SK-N-DZ (cell line): ENCODE measurements around the gene PRKCE.

Experiments used
- DNase-seq: peaks from one replicate; pipeline ENCODE4 v3.0.0-alpha.2; 2015; ENCODE audit warnings: low spot score

The PRKCE gene

GRCh38 chr2:45723857-45724256 lies 72.4 kb downstream of the PRKCE start:
- no peak for DNase-seq

DNA sequence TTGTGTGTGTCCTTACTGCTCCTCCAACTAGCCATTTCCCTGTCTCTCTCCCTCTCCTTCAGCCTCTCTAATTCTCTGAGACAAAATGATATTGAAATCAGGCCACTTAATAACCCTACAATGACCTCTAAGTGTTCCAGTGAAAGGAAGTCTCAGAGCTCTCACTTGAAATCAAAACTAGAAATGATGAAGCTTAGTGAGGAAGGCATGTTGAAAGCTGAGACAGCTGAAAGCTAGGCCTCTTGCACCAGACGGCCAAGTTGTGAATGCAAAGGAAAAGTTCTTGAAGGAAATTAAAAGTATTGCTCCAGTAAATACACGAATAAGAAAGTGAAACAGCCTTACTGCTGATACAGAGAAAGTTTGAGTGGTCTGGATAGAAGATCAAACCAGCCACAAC lies 72.9 kb downstream of the PRKCE start:
- no peak for DNase-seq

GRCh38 chr2:45725731-45726130 lies 74.3 kb downstream of the PRKCE start:
- no peak for DNase-seq

DNA sequence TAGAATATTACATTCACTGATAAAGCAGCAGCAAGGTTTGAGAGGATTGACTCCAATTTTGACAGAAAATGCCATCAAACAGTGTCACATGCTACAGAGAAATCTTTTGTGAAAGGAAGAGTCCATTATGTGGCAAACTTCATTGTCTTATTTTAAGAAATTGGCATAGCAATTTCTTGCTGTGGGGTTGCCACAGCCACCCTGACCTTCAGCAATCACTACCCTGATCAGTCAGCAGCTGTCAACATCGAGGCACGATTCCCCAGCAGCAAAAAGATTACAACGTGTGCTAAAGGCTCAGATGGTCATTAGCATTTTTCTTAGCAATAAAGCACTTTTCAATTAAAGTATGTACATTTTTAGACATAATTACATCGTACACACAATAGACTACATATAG lies 74.7 kb downstream of the PRKCE start:
- no peak for DNase-seq

DNA sequence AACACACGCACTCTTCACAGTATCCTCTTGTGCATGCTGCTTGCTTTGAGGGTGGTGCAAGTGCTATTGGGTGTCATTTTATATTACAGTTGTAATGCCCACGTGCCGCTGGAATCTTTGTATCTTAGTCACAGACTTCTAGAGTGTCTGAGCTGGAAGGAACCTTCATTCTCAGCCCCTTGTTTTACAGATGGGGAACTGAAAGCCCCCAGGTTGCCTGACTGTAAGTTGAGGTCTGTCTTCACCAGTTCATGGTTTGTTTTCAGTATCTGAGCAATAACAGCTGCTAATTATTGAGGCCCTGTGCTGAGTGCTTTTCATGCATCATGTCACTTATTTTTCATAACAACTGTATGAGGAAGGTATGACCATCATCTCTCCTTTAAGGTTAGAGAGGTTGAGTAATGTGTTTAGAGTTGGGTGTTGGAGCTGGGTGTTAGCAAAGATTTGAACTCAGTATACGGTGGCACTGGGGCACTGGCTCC lies 77.0 kb downstream of the PRKCE start:
- DNase-seq, result no peak

DNA sequence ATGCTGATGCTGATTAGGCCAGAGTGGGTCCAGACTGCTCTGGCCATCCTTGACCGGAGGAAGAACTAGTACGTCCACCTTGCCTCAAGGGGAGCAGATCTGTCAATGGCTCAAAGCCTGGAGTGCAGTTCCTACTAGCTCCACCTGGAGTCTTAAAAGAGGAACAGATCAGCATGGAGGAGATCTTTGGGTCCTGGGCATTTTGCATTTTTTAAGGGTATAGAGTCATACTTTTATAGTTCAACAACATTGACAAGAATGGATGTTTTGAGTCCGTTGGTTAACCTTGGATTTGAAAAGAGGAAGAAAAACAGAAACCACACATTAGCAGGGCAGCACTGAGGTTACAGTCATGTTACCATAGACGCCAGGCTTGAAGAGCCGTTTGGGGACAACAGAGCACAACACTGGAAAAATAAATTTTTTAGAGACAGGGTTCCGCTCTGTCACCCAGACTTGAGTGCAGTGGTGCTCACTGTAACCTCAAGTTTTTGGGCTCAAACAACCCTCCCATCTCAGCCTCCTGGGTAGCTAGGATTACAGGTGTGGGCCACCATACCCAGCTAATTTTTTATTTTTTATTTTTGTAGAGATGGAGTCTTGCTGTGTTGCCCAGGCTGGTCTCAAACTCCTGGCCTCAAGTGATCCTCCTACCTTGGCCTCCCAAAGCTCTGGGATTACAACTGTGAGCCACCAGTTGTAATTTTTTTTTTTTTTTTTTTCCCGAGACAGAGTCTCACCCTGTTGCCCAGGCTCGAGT lies 78.5 kb downstream of the PRKCE start:
- DNase-seq, result no peak

DNA sequence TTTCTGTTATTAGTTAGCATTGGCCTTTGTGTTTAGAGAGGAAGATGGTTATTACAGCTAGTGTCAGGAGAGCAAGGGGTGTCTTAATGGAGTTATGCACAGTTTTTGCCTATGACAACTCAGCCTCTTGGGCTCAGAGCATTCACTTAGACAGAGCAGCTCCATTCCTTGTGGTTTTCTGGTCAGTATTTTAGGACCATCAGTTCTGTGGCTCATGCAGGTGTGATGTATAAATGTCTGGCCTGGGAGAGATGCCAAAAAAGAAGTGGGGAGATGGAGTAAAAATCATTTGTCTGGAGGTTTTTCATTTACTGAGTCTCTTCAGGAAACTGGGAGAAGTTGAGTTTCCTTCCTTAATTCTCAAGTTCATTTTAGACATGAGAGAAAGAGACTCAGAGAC lies 79.7 kb downstream of the PRKCE start:
- no peak for DNase-seq

- DNase-seq, result no peak
Measured at GRCh38 chr2:45732436-45732835, 81.0 kb downstream of the PRKCE start.

- DNase-seq, result no peak
Measured at GRCh38 chr2:45732946-45733345, 81.5 kb downstream of the PRKCE start.

- DNase-seq, result no peak
Measured at GRCh38 chr2:45734336-45734735, 82.9 kb downstream of the PRKCE start.

- DNase-seq, result no peak
Measured at GRCh38 chr2:45734952-45735351, 83.5 kb downstream of the PRKCE start.

GRCh38 chr2:45736757-45737704 lies 85.6 kb downstream of the PRKCE start:
- no peak for DNase-seq

DNA sequence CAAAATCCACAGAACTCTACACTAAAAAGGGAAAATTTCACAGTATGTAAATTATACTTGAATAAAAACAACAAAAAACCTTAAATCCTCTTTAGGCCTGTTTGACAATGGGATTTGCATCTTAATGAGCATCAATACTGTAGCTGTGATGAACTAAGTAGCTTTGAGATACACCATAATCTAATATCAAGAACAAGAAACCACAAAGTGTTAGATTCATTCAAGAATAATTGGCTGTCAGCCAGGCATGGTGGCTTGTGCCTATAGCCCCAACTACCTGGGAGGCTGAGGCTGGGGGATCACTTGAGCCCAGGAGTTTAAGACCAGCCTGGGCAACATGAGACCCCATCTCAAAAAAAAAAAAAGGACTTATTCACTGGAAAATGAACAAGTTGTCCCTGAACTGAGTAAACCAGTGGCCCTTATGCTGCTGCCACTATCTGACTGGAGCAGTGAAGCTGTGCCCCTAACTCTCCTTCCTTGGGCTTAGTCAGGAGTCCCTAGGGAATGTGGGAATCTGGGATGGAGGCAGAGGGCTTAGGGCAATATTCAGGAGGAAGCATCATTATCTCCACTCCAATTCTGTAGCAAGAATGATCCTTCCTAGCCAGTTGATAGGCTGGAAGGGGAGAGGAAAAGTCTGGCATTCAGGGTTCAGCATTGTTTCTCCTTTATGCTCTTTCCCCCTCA lies 88.5 kb downstream of the PRKCE start:
- DNase-seq, result no peak

DNA sequence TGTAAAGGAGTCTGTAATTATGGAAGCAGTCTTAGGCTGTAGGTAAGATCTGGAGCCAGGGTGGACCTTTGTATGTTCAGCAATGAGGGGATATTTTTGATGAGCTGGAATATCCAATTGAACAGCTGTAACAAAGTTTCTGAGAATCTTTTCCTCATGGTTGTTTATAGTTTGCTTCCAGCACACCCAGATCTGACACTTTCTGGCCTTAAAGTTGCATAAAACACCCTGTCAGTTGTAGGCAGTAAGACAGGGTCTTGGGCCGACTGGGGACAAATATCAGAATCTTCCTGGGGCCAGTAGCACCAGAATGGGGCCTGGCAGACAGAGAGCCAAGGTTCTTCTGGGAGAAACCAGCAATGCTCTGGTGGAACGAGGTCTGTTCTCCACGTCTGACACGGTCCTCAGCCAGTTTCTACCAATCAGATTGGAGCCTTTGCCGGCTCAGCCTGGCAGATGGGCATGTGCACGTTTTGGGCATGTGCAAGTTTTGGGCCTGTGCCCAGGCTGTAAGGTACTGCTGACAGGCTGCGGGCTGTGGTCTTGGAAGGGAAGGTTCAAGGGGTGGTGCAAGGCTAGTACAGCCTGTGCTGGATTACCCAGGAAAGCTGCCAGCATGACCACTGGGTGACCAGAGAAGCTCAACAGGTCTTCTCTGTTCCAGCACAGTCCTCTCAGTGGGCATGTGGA lies 89.8 kb downstream of the PRKCE start:
- no peak for DNase-seq

GRCh38 chr2:45743531-45744396 lies 92.3 kb downstream of the PRKCE start:
- DNase-seq, result no peak

- DNase-seq, result no peak
Measured at GRCh38 chr2:45745231-45745630, 93.8 kb downstream of the PRKCE start.

- DNase-seq, result no peak
Measured at GRCh38 chr2:45746888-45747287, 95.4 kb downstream of the PRKCE start.

GRCh38 chr2:45747363-45747762 lies 95.9 kb downstream of the PRKCE start:
- no peak for DNase-seq

DNA sequence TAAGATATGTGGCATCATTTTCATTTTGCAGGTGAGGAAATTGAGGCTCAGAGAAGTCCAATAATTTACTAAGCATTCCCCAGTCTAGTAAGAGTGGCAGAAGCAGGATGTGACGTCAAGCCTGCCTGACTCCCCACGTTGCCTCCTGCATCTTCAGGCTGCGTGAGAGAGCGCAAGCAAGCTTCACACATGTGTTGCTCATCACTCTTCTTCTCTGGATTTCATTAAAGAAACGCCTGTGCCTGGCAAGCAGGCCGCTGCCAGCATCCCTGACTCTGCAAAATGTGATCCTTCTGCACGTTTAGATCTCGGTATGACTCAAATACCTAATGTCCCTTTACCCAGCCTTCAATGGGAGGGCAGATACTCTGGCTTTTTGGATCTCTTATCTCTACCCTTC lies 96.8 kb downstream of the PRKCE start:
- peak; percentile 48 for DNase-seq

GRCh38 chr2:45750001-45750400 lies 98.5 kb downstream of the PRKCE start:
- no peak for DNase-seq
